ACC112 (cell line): ENCODE measurements around the gene NHERF2.

ENCODE experiments used
- H2AFZ ChIP-seq: fragments of 200-600 bp; sonication (generic); one replicate; pipeline ENCODE4 v1.6.0; 2017; ENCODE audit warnings: antibody characterized with exemption, low read length; ENCODE audit not compliant: unreplicated experiment
- H3K27ac ChIP-seq: fragments of 200-600 bp; sonication (generic); 2 replicates; pipeline ENCODE4 v1.5.1; 2014; ENCODE audit warnings: low read depth, mild to moderate bottlenecking, antibody characterized with exemption, low read length, moderate library complexity
- H3K27me3 ChIP-seq: fragments of 200-600 bp; sonication (generic); 2 replicates; pipeline ENCODE4 v1.6.1; 2014; ENCODE audit warnings: mild to moderate bottlenecking, antibody characterized with exemption, low read length, moderate library complexity, mixed read lengths; ENCODE audit not compliant: insufficient read depth
- H3K36me3 ChIP-seq: fragments of 200-600 bp; sonication (generic); 2 replicates; pipeline ENCODE4 v1.6.1; 2016; ENCODE audit warnings: mild to moderate bottlenecking, antibody characterized with exemption, low read length, moderate library complexity, mixed read lengths; ENCODE audit not compliant: insufficient read depth
- H3K4me1 ChIP-seq: fragments of 200-600 bp; sonication (generic); one replicate; pipeline ENCODE4 v1.6.1; 2016; ENCODE audit warnings: low read length, mixed read lengths; ENCODE audit not compliant: insufficient read depth, unreplicated experiment, control insufficient read depth
- H3K4me3 ChIP-seq: fragments of 200-600 bp; sonication (generic); 2 replicates; pipeline ENCODE4 v1.5.1; 2014; ENCODE audit warnings: mild to moderate bottlenecking, low read depth, low read length
- H3K79me2 ChIP-seq: fragments of 200-600 bp; sonication (generic); one replicate; pipeline ENCODE4 v1.6.0; 2016; ENCODE audit warnings: low read length; ENCODE audit not compliant: control insufficient read depth, unreplicated experiment, insufficient read depth

NHERF2 gene

DNA sequence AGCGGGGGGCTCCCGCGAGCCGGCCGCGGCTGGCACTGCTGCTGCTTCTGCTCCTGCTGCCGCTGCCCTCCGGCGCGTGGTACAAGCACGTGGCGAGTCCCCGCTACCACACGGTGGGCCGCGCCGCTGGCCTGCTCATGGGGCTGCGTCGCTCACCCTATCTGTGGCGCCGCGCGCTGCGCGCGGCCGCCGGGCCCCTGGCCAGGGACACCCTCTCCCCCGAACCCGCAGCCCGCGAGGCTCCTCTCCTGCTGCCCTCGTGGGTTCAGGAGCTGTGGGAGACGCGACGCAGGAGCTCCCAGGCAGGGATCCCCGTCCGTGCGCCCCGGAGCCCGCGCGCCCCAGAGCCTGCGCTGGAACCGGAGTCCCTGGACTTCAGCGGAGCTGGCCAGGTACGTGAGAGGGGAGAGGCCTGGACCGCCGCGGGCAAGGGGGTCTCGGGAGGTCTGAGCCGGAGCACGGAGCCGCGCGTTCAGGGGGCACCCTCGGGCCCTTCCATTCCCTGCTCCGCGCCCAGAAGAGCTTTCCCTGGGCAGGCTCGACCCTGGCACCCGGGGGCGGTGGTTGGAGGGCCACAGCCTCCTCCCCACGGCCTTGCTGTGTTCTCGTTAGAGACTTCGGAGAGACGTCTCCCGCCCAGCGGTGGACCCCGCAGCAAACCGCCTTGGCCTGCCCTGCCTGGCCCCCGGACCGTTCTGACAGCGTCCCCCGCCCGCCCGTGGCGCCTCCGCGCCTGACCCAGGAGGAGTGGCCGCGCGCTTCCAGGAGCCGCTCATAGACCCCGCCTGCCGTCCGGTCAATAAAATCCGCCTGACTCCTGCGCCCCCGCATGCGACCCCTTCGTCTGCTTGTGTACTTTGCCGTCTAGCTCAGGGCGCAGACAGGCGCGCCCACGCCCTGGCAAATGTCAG is 6.5 kb upstream of the NHERF2 start:
- peaks cover 8% of the 10 kb centered on the region for H3K4me1 ChIP-seq
- H3K4me3 ChIP-seq: peak overlapping the region; percentile 51
- H3K79me2 ChIP-seq: no peaks in the 10 kb centered on the region
- H3K27ac ChIP-seq: no peak overlapping the region
- peak overlapping the region; percentile 25 for H2AFZ ChIP-seq
- no peaks in the 10 kb centered on the region for H3K36me3 ChIP-seq
- peaks cover 16% of the 10 kb centered on the region for H3K27me3 ChIP-seq

DNA sequence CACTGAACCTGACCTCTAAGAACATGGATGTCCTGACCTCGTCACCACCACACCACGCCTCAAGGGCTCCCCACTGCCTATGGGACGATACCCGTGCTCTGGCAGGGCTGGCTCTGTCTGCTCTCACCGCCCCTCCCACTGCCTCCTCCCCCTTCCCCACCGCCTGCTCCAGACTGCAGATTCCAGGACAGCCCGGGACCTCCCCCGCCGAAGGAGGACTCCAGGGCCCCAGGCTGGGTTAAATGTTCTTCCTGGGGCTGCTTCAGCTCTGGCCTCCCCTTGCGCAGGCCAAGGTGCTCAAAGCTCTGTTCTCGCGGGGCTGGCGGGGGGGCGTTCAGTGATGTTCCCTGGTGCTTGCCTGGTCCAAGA is 4.0 kb upstream of the NHERF2 start:
- H3K27ac ChIP-seq: no peak overlapping the region

DNA sequence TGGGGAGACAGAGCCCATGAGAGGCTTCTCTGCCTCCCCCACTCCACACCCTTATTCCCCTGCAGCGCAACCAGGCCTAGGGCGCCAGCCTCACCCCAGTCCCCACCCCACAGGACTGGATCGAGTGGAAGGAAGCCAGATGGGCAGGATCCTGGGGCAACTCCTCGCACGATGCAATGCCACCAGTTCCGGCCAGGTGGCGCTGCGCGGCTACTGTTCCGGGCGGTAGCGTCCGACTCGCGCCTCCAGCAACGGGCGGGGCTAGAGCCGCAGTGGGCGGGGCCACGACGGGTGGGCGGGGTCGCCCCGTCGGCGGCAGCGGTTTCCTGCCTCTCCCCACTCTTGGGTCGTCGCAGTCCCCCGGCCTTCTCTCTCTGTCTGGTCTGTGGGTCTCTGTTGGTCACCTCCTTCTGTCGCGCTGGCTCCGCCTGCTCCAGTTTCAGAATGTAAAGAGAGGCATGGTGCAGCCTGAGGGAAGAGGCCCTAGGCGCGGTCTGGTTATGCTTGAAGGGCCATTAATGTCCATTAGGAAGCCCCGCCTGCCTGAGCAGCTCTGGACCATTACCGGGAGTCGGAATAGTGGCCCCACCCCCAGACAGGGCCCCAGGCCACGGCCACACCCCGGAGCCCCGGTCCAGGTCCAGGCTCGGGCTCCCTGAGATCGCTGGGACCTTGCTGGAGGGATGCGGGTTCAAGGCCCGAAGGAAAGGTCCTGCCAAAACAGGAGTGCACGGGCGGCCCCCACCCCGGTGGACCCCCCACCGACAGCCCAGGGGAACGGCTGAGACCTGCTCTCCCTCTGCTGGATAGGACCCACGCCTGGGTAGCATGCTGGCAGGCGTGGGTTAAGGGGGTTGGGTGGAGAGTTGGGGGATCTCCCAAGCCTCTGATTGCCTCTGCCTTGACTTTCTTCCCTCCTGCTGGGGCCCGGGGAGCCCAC is 3.3 kb upstream of the NHERF2 start:
- Histone ChIP-seq H3K36me3 (no peaks in the 10 kb centered on the region), H3K27ac (no peak overlapping the region), H3K79me2 (no peaks in the 10 kb centered on the region), H3K4me3 (peak overlapping the region; percentile 73), H3K27me3 (peaks cover 16% of the 10 kb centered on the region), H2AFZ (peak overlapping the region; percentile 83), H3K4me1 (peaks cover 4% of the 10 kb centered on the region)

More for the DNA sequence above, 4.0 kb upstream of the NHERF2 start:
- peak overlapping the region; percentile 59 for H3K4me3 ChIP-seq
- H3K36me3 ChIP-seq: no peaks in the 10 kb centered on the region
- H3K4me1 ChIP-seq: peaks cover 4% of the 10 kb centered on the region
- H2AFZ ChIP-seq: peak overlapping the region; percentile 83
- peaks cover 16% of the 10 kb centered on the region for H3K27me3 ChIP-seq
- H3K79me2 ChIP-seq: no peaks in the 10 kb centered on the region

DNA sequence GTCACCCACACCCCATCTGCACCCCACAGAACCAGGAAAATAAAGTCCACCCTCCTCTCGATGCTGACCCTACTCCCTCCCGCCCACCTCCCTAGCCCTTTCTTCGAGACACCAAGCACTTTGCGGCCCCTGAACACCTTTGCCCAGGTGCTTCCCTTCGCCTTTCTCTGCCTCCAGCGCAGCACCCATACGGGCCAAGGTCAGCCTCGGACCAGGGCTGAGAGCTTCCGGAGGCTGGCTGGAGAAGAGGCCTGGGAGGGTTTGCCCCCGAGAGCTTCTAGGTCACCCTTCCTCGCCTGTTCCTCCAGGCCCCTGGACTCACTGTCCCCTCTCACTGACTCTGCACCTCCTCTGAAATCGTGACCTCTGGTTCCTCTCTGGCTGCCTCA is 2.7 kb upstream of the NHERF2 start:
- Histone ChIP-seq H3K27ac (no peak overlapping the region), H3K4me3 (no peak overlapping the region), H3K4me1 (peaks cover 4% of the 10 kb centered on the region), H3K36me3 (no peaks in the 10 kb centered on the region), H3K27me3 (peaks cover 16% of the 10 kb centered on the region), H2AFZ (no peak overlapping the region), H3K79me2 (no peaks in the 10 kb centered on the region)

DNA sequence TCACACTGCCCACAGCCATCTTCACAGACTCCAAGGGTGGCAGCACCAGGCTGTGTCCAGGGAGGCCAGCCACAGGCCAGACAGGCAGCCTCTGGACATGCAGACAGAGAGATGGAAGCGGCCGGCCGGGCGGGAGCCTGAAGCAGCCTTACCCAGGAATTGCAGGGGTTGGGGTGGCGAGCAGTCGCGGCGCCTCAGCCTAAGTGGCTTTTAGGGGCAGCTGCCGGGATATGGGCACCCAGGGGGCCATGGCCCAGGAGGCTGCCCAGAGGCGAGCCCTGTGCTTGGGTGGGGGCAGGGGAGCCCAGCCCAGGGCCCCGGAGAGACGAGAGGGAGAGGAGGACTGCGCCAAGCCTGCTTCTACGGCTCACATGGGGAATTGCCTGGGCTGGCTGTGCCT is 1.5 kb upstream of the NHERF2 start:
- Histone ChIP-seq H3K27ac (no peak overlapping the region), H2AFZ (no peak overlapping the region), H3K4me3 (no peak overlapping the region), H3K4me1 (peaks cover 4% of the 10 kb centered on the region), H3K79me2 (no peaks in the 10 kb centered on the region), H3K27me3 (peaks cover 6% of the 10 kb centered on the region), H3K36me3 (no peaks in the 10 kb centered on the region)

DNA sequence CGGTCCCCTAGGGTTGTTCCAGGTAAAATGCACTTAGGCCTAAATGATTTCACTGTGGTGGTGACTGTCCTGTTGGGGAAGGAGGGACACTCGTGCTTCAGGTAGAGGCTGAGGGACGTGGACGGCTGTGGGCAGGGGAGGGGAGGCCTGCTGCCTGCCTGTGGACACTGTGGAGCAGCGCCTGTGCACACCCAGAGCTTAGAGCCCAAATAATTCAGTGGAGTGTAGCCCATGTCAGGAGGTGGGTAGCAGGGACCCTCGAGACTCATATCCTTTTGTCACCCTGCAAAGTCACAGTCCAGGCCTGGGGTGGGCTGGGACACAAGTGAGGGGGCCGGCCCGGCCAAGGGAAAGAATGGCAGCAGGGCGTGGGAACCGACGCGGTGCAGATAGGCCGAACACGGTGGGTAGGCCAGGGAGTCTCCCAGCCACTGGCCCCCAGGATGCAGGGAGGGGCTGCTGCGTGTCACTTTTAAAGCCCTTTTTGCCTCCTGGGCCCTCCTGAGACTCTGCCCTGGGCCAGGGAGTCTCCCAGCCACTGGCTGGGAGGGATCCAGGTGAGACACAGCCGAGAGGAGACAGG is 733 bp upstream of the NHERF2 start:
- peaks cover 4% of the 10 kb centered on the region for H3K4me1 ChIP-seq
- no peak overlapping the region for H2AFZ ChIP-seq
- H3K36me3 ChIP-seq: no peaks in the 10 kb centered on the region
- H3K4me3 ChIP-seq: no peak overlapping the region
- H3K27me3 ChIP-seq: no peaks in the 10 kb centered on the region; the same call in 1 of the 2 replicates
- no peaks in the 10 kb centered on the region for H3K79me2 ChIP-seq
- no peak overlapping the region for H3K27ac ChIP-seq

DNA sequence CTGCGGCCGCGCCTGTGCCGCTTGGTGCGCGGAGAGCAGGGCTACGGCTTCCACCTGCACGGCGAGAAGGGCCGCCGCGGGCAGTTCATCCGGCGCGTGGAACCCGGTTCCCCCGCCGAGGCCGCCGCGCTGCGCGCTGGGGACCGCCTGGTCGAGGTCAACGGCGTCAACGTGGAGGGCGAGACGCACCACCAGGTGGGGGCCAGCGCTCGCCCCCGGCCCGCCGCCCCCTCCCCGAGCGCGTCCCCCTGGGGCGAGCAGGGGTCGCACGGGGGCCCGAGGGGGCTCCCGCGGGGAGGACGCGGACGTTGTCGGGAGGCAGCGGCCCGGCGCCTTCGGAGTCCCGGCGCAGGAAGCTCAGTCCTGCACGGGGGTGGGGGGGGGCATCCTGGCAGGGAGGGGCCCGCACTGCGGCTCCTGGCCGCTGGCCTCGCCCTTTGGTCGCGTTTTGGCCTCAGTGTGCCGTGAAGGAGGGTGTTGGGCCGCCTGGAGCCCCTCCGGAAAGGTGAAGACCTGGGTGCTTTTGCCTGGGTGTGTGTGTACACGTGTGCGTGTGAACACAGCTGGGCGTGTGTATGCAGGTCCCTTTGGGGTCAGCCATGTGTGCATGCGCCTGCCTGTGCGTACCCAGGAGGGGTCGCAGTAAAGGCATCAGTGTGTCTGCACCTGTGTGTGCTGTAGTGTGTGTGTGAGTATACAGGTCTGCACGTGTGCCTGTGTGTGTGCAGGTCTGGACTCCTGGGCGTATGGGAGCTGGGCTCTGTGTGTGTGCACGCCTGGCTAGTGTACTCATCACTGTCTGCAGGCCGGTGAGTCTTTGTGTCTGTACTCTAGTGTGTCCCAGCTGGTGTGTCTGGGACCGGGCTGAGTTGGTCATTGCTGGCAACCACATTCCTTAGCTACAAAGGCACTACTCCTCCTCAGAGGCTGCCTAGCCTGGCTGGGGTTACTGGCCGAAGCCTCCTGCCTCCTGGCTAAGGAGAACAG is 615 bp downstream of the NHERF2 start:
- H3K4me3 ChIP-seq: peak overlapping the region; percentile 79
- H3K36me3 ChIP-seq: no peaks in the 10 kb centered on the region
- H3K27me3 ChIP-seq: no peaks in the 10 kb centered on the region
- peaks cover 4% of the 10 kb centered on the region for H3K4me1 ChIP-seq
- H3K27ac ChIP-seq: no peak overlapping the region
- no peak overlapping the region for H2AFZ ChIP-seq
- no peaks in the 10 kb centered on the region for H3K79me2 ChIP-seq

DNA sequence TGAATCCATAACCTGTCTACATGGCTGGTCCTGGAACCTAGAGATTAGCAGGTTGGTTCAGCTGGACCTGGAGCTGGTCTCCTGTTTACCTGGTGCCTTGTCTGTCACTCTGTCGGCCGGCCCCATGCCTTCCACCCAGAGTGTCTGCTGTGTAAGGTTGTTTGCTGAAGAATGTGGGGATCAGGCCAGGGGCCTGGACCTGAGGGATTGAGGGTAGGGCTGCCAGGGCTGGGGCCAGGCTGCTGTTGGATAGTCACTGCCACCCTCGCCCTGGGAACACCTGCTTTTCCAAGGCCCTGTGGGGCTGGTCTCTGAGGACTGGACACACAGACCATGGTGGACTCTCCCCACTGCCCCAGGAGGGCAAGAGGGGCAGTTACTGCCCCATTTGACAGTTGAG is 1.4 kb downstream of the NHERF2 start:
- peak overlapping the region; percentile 21; the same call in 1 of the 2 replicates for H3K4me3 ChIP-seq
- no peak overlapping the region for H3K27ac ChIP-seq
- H3K79me2 ChIP-seq: no peaks in the 10 kb centered on the region
- H3K4me1 ChIP-seq: peaks cover 13% of the 10 kb centered on the region
- H2AFZ ChIP-seq: no peak overlapping the region
- H3K36me3 ChIP-seq: no peaks in the 10 kb centered on the region
- no peaks in the 10 kb centered on the region for H3K27me3 ChIP-seq

DNA sequence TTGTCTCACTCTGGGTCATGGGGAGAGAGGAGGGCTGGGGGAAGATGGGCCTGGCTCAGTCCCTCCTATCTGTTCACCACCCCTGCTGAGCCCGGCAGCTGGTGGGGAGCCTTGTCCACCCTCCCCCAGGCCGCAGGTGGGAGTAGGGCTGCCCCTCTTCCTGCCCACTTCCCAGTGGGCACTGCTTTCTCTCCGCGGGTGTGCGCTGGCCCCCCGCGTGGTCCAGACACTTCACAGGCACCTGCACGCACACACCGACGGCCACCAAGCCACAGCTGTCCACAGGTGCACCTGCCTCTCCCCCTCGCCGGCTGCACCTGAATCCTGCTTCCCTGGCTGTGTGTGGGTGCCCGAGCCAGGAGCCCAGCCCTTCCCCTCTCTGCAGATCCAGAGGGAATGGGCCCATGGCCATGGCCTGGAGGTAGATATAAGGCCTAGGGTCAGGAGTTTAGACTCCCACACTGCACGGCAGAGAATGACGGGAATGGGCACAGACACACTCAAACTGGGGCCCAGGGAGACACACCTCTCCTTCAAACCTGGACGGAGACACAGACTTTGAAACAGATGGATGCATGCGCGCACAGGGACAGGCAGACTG is 2.0 kb downstream of the NHERF2 start:
- no peaks in the 10 kb centered on the region for H3K27me3 ChIP-seq
- peaks cover 18% of the 10 kb centered on the region for H3K4me1 ChIP-seq
- H3K27ac ChIP-seq: no peak overlapping the region
- no peaks in the 10 kb centered on the region for H3K36me3 ChIP-seq
- H3K79me2 ChIP-seq: no peaks in the 10 kb centered on the region
- H3K4me3 ChIP-seq: no peak overlapping the region
- H2AFZ ChIP-seq: no peak overlapping the region
